ENCODE measurements around the gene SRGAP2C.
"Not testable (repeated sequence)": the region's sequence is repeated elsewhere in the genome, so short reads cannot be mapped to it uniquely, and the experiment has no call there.

SRGAP2C gene

GRCh38 chr1:121184290-121185127, at the start of gene SRGAP2C, which contains the start of gene FAM72B:
Gene SRGAP2C (plus strand): TSS chr1:121184975. CDS start chr1:121187447, 2,472 bp downstream.
Gene FAM72B (minus strand): TSS chr1:121184340. CDS start chr1:121183489, 851 bp downstream.
- DNase-seq = peak; percentile 95

- DNase-seq = not testable (repeated sequence)
These were observed 44.4 kb upstream of the SRGAP2C start for GRCh38 chr1:121140393-121140792.

- not testable (repeated sequence) for DNase-seq
These were observed 36.1 kb upstream of the SRGAP2C start for GRCh38 chr1:121148489-121149190.

- DNase-seq = not testable (repeated sequence)
These were observed 33.5 kb upstream of the SRGAP2C start for GRCh38 chr1:121151294-121151693.

DNA sequence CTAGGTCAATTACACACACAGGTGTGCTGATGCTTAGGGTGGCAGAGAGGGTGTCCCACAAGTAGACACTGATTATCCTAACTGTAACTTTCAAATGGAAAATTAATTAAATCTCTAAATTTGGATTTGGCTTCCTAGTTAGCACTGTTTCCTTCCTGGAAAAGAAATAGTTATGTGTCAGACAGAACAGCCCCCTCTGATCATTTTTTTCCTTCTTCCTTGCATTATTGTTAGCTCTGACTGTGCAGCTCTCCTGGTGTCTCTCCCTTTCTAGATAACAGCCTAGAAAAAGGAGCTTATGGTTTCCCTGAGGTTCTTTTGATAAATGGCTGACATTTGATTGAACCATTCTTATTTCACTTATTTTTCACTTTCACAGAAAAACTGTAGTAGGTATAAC, 32.0 kb upstream of the SRGAP2C start:
- DNase-seq = not testable (repeated sequence)

- not testable (repeated sequence) for DNase-seq
These were observed 30.0 kb upstream of the SRGAP2C start for GRCh38 chr1:121154811-121155210.

DNA sequence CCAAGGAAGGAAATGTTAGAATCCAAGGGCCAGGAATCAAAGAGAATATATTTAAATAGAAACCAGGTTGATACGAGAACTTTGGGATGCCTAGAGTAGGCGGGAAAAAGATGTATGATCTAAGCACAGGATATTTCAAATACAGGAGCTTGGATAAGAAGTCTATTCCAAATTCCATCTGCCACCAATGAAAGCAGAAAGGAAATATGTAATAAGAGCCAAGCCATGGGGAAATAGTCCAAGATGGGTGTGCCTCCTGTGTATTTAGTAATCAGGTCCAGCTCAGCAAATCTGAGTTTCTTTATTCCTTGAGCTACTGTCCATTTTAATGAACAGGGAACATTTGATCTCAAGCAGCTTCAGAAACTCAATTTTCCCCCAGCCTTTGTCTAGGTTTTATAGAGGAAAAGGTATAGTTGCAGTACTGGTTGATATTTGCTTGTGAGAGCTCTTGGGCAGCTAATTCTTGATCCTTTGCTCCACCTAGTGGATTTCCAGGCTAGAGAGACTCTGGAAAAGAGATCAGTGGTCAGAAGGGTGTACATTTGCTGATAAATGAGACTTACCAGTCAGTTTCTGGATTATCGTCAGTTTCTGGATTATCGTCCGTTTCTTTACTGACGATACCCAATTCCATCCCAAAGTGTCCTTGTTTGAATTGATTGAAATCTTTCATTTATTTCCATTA, 29.0 kb upstream of the SRGAP2C start:
- not testable (repeated sequence) for DNase-seq

GRCh38 chr1:121156958-121157603, 27.7 kb upstream of the SRGAP2C start:
- not testable (repeated sequence) for DNase-seq

DNA sequence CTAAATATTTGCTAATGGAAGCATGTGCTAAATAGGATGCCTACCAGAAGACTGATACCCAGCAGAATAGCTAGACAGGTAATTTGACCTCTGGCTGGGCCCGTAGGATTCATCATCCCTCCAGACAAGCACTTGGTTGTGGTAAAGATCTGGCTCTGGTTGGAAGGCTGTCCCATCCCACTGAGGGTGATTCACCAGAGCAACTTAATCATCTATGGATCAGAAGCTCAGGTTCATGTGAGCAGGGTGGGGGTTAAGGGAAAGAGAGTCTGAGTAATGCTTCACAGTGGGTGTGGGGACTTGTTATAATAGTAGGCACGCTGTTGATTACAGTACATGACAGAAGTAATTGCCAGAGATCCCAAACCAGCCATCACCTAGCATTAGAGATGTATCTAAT, 27.2 kb upstream of the SRGAP2C start:
- DNase-seq = not testable (repeated sequence)

GRCh38 chr1:121160118-121160517, 24.7 kb upstream of the SRGAP2C start:
- DNase-seq = not testable (repeated sequence)

DNA sequence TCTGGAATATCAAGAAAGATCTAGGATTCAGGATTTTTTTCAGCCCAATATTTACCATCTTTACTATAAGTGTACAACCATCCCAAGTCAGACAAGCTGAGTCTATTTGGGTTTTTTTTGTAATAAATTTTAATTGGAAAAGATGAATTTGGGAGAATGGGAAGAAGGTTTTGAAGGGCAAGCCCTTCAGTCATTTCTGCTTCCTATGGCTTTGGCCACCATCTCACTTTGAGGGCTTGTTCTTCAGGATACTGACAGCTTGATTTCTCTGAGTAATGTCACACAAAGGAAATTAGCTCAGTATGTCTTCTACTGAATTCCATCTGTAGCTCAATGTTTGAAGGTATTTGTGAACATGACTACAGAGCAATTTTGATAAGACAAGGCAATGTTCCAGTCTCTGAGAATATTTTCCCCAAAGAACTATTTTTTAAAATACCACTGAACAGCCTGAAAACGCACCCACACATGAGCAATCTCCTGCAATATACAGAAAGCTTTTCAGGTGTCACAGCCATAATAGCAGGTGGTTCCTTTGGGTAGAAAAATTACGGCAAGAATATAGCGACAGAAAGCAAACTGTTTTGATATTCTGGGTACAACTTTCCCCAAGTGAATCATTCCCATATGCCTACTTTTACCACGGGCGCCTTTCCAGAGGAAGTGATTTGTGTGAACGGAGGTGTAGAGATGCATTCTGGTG, 23.4 kb upstream of the SRGAP2C start:
- not testable (repeated sequence) for DNase-seq

DNA sequence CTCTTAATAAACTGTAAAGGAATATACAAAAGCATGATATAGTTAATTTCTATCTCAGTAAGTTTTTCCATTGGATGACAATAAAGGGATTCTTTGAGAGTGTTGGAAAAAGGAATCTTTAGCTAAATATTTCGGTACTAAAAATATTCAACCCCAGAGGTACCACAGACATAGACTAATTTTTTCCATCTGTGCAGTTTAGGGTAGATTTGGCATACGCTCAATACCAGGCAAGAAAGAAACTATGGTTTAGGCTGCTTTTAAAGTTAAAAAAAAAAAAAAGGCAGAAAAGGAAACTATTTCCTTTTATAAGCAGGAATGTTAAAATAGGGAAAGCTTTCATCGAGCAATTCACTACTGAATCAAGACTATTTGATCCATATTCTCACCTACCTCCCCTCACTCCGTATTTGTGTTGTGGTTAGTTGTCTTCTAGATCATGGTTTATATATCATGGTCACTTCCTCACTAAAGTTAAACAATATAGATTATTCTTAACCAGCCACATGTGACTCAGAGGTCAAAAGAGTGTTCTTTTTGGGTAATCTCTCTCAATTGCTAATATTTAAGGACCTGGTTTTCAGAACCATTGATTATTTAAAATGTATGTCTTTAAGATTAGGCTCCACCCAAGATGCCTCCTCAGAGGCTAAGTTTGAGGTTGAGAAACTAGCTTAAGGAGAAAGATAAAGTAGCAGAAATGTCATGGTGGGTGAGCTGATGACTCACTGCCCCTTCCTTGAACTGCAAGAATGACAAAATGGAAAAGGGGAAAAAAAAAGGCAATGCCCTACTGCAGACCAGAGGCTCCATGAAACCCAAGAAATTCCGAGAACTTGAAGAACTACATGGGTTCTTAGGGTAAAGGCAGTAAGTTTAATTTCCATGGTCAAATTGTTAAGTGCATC, 20.7 kb upstream of the SRGAP2C start:
- DNase-seq = not testable (repeated sequence)

- DNase-seq = not testable (repeated sequence)
These were observed 19.5 kb upstream of the SRGAP2C start for GRCh38 chr1:121165296-121165695.

DNA sequence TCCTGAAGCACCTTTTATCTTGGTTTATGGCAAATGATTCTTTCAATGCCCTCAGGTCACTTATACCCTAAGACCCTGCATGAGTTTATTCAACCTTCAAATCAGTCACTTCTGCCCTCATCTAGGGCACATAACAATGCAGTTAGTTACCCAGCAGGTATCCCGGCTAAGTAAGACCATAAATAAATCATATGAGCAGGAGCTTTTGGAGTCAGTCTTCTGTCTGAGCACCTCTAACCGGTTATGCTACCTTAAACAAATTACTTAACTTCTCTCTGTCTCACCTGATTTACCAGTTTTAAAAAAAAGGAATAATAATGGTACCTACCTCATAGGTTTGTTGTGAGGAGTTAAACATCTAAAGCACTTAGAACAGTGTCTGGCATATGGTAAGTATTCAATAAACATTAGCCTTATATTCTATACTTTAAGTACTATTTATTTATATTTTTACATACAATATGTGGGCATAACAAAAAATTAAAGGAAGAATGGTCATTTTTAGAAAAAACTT, 17.5 kb upstream of the SRGAP2C start:
- not testable (repeated sequence) for DNase-seq

DNA sequence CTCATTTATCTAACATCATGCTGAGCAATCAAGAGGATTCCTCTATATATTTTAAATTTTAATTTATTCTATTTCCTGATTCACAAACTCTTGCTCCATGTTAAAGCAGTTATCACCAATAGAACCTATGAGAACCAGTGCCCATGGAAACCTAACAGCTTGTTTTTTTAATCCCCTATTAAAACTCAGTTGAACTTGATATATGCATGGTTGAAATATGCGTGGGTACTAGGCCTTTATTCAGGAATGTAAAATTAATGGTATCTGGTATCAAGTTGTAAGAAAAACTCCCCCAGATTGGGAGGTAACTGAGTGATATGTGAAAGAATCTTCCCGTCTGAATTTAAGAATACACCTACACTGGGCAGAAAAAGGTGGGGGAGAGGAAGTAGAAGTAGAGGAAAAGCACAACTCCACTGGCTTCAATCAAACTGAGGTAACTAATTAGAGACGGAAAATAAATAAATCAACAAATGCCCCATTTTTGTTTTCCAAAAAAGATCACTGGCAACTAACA, 16.6 kb upstream of the SRGAP2C start:
- not testable (repeated sequence) for DNase-seq

- not testable (repeated sequence) for DNase-seq
These were observed 8.1 kb upstream of the SRGAP2C start for GRCh38 chr1:121176649-121177048.

GRCh38 chr1:121178197-121178596, 6.6 kb upstream of the SRGAP2C start:
- DNase-seq = not testable (repeated sequence)

GRCh38 chr1:121183867-121184266, 908 bp upstream of the SRGAP2C start:
- DNase-seq = peak; percentile 28

DNA sequence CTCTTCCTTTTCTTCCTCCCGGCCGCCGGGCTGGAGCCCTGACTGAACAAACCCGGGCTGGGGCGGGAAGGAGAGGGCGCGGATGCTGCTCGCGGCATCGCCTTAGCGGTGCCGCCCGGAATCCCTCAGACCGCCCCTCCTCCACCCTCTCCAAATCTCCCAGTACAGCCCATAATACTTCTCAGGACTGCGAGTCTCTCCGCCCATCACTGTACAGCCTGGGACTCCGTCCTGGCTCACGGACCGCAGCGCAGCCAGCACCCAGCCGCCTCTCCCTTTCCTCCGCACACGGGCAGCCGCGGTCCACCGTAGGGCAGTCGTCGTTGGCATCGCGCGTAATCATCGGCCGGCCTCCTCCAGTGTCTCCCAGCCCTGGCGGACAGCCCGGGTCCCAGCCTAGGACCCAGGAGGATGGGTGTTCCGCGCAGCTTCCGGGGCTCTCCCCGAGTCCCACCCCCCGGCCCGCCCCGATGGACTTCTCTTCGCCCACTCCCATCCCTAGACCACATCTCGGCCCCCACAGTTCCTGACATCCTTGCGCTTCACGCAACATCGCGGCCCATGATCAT, 449 bp downstream of the SRGAP2C start:
- not testable (repeated sequence) for DNase-seq

DNA sequence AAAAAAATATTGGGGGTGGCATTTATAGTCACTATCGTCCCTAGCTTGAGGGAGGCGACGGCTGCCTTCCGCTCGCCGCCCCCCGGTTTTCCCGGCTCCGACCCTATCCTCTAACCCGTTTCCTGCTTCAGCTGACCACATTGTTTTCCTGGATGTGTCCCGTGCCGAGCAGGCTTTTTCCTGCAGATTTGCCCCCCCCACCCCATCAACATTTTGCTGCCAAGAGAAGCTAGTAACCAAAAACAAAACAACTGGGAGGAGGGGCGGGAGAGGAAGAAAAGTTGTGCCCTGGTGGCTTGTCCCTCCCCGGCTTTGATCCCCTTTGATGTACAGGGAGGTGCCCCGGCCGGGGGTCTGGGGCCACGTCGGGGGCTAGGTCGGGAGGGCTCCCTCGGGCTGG, 1.4 kb downstream of the SRGAP2C start:
- DNase-seq = not testable (repeated sequence)
